MCF 10A (cell line): Measurements from ENCODE around the gene EHD2. TPM values are rescaled to one million over a fixed set of nuclear protein-coding genes. Genes with fewer than 3 reads are reported as not detected.

Source experiments
- BruUV-seq: library from RNA; stranded (reverse); fragments of 400-500 nt; replicated peaks from 2 replicates; lab custom pipeline; 2021; lab: Mats Ljungman, UMichigan
- CTCF ChIA-PET: fragments of 300-600 bp; sonication (Branson Sonifier 250); formaldehyde crosslinking; extraction: SDS; loops from one replicate; lab custom pipeline; 2021; ENCODE audit warnings: antibody characterized with exemption, inconsistent platforms; lab: Yijun Ruan, JAX
- POLR2A ChIA-PET: fragments of 300-600, 350-650 bp; sonication (Branson Sonifier 250); formaldehyde crosslinking; extraction: SDS; loops from one replicate; lab custom pipeline; 2020; ENCODE audit warnings: antibody characterized with exemption, inconsistent platforms; lab: Yijun Ruan, JAX
- DNase-seq: peaks from one replicate; pipeline ENCODE4 v3.0.0-alpha.2; 2018; ENCODE audit not compliant: unreplicated experiment
- H3K27ac Mint-ChIP-seq: one replicate; pipeline ENCODE4 v1.8.0; 2022; ENCODE audit warnings: mild to moderate bottlenecking, low read depth, mixed read lengths; ENCODE audit not compliant: unreplicated experiment
- H3K27me3 Mint-ChIP-seq: one replicate; pipeline ENCODE4 v1.8.0; 2022; ENCODE audit warnings: mixed read lengths; ENCODE audit not compliant: insufficient read depth, unreplicated experiment
- H3K36me3 Mint-ChIP-seq: one replicate; pipeline ENCODE4 v1.8.0; 2022; ENCODE audit warnings: mild to moderate bottlenecking, moderate library complexity, mixed read lengths; ENCODE audit not compliant: insufficient read depth, unreplicated experiment
- H3K4me1 Mint-ChIP-seq: one replicate; pipeline ENCODE4 v1.8.0; 2022; ENCODE audit warnings: mixed read lengths; ENCODE audit not compliant: insufficient read depth, unreplicated experiment
- H3K4me3 Mint-ChIP-seq: one replicate; pipeline ENCODE4 v1.8.0; 2022; ENCODE audit warnings: mild to moderate bottlenecking, moderate library complexity, mixed read lengths; ENCODE audit not compliant: unreplicated experiment
- H3K9me3 Mint-ChIP-seq: one replicate; pipeline ENCODE4 v1.8.0; 2022; ENCODE audit warnings: mixed read lengths; ENCODE audit not compliant: unreplicated experiment
- CTCF ChIP-seq: fragments of 200-600 bp; IDR thresholded peaks from one replicate; pipeline ENCODE4 v1.8.0; 2022; ENCODE audit warnings: antibody characterized with exemption, mild to moderate bottlenecking; ENCODE audit not compliant: unreplicated experiment
- intact Hi-C: fragments of 100-400 bp; cut with micrococcal nuclease; formaldehyde crosslinking; loops from 2 replicates; pipeline ENCODE4 v1.14.1; 2022
- total RNA-seq: library from RNA; stranded (reverse); gene quantifications from 2 replicates; pipeline ENCODE4 v1.2.3, GENCODE V29; 2022

EHD2 gene
- total RNA-seq, 1 experiment from 2014 or later, result 88.8 TPM

DNA sequence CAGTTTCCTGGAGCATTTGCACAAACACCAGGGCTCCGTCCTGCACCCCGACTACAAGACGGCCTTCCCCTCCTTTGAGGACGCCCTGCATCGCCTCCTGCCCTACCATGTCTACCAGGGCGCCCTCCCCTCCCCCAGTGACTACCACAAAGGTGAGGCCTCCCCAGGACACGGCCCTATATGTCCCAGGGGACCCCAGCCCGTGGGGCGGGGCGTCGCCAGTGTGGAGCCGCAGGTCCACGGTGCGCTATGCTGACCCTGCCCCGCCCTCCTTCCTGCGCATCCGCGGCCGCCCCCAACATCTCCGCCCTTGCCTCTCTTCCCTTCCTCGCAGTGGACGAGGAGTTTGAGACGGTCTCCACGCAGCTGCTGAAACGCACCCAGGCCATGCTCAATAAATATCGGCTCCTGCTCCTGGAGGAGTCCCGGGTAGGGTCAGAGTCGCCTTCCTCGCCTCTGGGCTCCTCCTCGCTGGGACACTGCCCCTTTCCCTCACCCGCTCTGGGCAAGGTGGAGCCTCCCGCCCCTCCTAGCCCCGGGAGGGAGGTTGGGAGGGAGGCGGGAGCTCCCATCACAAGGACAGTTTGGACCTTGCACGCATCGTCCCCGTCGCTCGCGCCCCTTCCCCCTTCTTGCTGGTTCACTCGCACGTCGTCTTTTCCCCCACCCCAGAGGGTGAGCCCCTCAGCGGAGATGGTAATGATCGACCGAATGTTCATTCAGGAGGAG is 14.4 kb upstream of the EHD2 start:
- intact Hi-C loops, result loop anchor here (1.0 to 2.0 kb wide), 3 partner anchors 90 to 262 kb away; partner anchors contain the start of genes BICRA and NAPA
- DNase-seq, result no peak
- no peak overlapping the region for H3K27ac Mint-ChIP-seq
- no peaks in the 10 kb centered on the region for H3K4me1 Mint-ChIP-seq
- CTCF ChIA-PET, result interaction anchor here (0.5 to 8.2 kb wide), 24 partner anchors 9 to 1083 kb away, joined by 3 to 92 read pairs (median 4); partner anchors contain the start of gene NOP53
- no peak overlapping the region for H3K4me3 Mint-ChIP-seq
- peaks cover 60% of the 10 kb centered on the region for H3K36me3 Mint-ChIP-seq
- no peak for TF ChIP-seq CTCF
- POLR2A ChIA-PET, result interaction anchor here (0.8 to 1.1 kb wide), 5 partner anchors 14 to 188 kb away, joined by 3 to 5 read pairs (median 4); partner anchors contain the start of gene NOP53
- no peaks in the 10 kb centered on the region for H3K27me3 Mint-ChIP-seq
- BruUV-seq, result no TSS peak
- H3K9me3 Mint-ChIP-seq, result no peaks in the 10 kb centered on the region

DNA sequence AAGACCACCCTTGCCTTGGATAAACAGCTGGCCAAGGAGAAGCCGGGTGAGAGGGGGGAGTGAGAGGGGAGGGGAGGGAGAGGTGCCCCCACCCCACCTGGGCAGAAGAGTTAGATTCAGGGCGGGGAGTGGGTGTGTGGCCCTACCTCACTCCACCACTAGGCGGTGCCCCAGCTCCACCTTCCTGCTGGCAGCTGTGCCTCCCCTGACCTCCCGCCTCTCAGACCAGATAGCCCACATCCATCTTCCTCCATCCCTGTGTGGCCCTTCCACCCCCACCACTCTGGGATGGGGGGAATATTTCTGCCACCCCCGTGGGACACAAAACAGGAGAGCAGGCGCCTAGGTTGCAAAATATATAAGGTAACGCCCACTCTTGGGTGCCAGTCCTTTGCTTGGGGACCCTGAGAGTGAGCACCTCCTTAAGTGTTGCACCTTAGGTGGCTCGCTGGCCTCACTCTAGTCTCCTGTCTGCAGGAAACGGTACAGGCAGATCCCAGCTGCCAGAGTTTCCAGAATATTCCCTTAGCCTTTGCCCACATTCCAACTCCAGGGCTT is 13.8 kb upstream of the EHD2 start:
- DNase-seq, result peak; percentile 58
- no TSS peak for BruUV-seq
- ChIA-PET CTCF (interaction anchor here (0.6 to 8.2 kb wide), 27 partner anchors 9 to 1082 kb away, joined by 3 to 92 read pairs (median 4); partner anchors contain the start of gene NOP53), POLR2A (interaction anchor here (0.8 to 1.0 kb wide), 3 partner anchors 46 to 271 kb away, joined by 3 to 4 read pairs (median 3); partner anchors contain the start of gene NOP53)
- TF ChIP-seq CTCF, result peak; percentile 92
- H3K36me3 Mint-ChIP-seq, result peaks cover 63% of the 10 kb centered on the region
- intact Hi-C loops, result loop anchor here (2.0 kb wide), 1 partner anchor 91 kb away; the partner anchor contains the start of gene BICRA
- H3K4me1 Mint-ChIP-seq, result no peaks in the 10 kb centered on the region
- no peaks in the 10 kb centered on the region for H3K27me3 Mint-ChIP-seq
- no peaks in the 10 kb centered on the region for H3K9me3 Mint-ChIP-seq
- H3K4me3 Mint-ChIP-seq, result no peak overlapping the region
- no peak overlapping the region for H3K27ac Mint-ChIP-seq

GRCh38 chr19:47700934-47701716 is 12.1 kb upstream of the EHD2 start:
- no peak overlapping the region for H3K27ac Mint-ChIP-seq
- H3K9me3 Mint-ChIP-seq, result no peaks in the 10 kb centered on the region
- POLR2A ChIA-PET, result interaction anchor here (0.6 to 1.9 kb wide), 3 partner anchors 18 to 264 kb away, joined by 3 to 4 read pairs (median 3); partner anchors contain the start of gene KPTN
- H3K4me1 Mint-ChIP-seq, result no peaks in the 10 kb centered on the region
- intact Hi-C loops, result no loop called here
- CTCF ChIA-PET, result interaction anchor here (1.0 to 8.2 kb wide), 3 partner anchors 27 to 266 kb away, joined by 3 to 92 read pairs (median 5); no protein-coding TSS in a partner anchor
- no TSS peak for BruUV-seq
- no peak for DNase-seq
- no peak overlapping the region for H3K4me3 Mint-ChIP-seq
- H3K27me3 Mint-ChIP-seq, result no peaks in the 10 kb centered on the region
- H3K36me3 Mint-ChIP-seq, result peaks cover 52% of the 10 kb centered on the region
- no peak for TF ChIP-seq CTCF
